ENCODE results near the gene ZNF557.
"Not testable (repeated sequence)": the region's sequence is repeated elsewhere in the genome, so short reads cannot be mapped to it uniquely, and the experiment has no call there.

The ZNF557 gene

DNA sequence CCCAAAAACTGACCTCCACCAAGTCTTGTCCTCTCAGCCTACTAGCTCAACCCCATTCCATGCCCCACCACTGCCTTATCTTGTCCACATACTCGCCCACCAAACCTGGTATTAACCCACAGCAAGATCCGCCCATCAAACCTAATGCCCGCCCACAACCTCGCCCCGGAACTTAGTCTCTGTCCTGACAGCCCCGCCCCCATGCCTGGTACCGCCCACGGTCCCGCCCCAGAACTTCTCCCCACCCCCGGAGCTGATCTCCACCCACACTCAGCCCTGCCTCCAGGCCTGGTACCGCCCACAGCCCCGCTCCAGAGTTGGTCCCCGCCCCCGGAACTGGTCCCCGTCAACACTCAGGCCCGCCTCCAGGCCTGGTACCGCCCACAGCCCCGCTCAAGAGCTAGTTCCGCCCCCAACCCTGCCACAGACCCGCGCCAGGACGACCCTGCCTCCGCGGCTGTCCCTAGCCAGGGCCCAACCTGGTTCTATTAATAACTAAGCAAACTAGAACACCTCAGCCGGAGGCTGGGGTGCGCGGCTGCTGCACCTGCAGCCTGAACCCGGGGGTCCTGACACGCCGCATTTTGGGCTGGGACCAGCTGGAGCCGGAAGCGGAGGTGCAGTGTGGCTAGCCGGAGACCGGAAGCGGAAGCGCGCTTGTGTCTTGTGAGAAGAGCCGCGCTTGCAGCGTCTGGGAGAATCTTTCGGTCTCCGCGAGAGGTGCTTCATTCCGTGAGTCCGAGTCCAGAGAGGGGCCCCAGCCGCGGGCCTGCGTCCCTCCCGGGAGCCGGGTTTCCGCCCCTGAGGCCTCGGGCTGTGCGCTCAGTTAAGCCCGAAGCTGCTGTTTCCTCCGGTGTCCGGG is at the start of gene ZNF557:
TSS of gene ZNF557 (plus strand) at position 662 of the 862 bp plus-strand sequence. CDS start 5,372 bp downstream, outside the sequence.
- DNase-seq, result peak; percentile 98

GRCh38 chr19:7021331-7021730 is 48.2 kb upstream of the ZNF557 start, which contains the start of gene MBD3L2B:
Gene MBD3L2B, minus strand, starts transcription at chr19:7021431. Its CDS starts 34 bp downstream, at chr19:7021397.
- DNase-seq, result not testable (repeated sequence)

DNA sequence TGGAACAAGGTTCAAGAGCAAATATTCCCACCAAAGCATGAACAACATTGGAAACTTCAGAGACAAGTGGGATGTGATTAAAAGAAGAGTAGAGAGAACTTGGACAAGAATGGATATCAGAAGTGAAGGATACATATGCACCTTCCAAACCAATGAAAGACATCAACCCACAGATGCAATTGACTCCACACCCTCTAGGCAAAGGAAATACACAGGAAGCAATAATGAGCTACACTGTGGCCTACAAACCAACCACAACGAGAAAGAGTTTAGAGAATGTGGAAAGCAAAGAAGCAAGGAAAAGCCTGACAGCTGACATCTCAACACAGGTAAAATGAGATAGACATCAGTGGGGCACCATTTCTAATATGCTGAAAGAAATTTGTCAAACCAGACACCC is 40.7 kb upstream of the ZNF557 start:
- not testable (repeated sequence) for DNase-seq

DNA sequence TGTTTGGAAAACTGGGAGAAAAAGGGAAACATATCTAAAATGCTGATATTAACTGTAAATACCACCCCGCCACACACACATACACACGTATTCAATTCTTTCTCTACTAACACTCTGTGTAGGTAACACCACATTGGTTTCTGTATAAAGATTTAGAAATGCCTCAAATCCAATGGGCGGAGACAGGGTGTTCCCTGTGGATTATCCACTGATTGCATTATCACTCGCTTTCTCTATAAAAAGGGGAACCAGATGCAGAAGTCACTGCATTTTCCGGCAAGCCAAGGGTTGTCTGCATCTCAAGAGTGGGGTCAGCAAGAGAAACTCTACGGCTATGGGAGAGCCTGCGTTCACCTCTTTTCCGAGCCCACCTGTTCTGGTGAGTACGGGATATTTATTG is 39.2 kb upstream of the ZNF557 start, which contains the start of gene MBD3L5:
TSS of gene MBD3L5 (plus strand) at position 301 of the 400 bp plus-strand sequence. CDS start at position 335, 34 bp downstream.
- not testable (repeated sequence) for DNase-seq

DNA sequence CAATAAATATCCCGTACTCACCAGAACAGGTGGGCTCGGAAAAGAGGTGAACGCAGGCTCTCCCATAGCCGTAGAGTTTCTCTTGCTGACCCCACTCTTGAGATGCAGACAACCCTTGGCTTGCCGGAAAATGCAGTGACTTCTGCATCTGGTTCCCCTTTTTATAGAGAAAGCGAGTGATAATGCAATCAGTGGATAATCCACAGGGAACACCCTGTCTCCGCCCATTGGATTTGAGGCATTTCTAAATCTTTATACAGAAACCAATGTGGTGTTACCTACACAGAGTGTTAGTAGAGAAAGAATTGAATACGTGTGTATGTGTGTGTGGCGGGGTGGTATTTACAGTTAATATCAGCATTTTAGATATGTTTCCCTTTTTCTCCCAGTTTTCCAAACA is 29.4 kb upstream of the ZNF557 start, which contains the start of gene MBD3L4:
TSS of gene MBD3L4 (minus strand) at position 101 of the 400 bp plus-strand sequence. CDS start at position 66, 35 bp downstream.
- DNase-seq, result not testable (repeated sequence)

- not testable (repeated sequence) for DNase-seq
Measured at GRCh38 chr19:7041563-7041962, 27.9 kb upstream of the ZNF557 start.

DNA sequence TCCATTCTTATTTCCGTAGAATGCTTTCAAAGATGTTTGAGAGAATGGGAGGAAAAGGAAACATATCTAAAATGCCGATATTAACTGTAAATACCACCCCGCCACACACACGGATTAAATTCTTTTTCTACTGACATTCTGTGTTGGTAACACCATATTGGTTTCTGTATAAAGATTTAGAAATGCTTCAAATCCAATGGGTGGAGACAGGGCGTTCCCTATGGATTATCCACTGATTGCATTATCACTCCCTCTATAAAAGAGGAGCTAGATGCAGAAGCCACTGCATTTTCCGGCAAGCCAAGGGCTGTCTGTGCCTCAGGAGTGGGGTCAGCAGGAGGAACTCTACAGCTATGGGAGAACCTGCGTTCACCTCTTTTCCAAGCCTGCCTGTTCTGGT is 20.5 kb upstream of the ZNF557 start, which contains the start of gene MBD3L2:
TSS of gene MBD3L2 (plus strand) at position 301 of the 400 bp plus-strand sequence. CDS start at position 354, 53 bp downstream.
- DNase-seq, result not testable (repeated sequence)

DNA sequence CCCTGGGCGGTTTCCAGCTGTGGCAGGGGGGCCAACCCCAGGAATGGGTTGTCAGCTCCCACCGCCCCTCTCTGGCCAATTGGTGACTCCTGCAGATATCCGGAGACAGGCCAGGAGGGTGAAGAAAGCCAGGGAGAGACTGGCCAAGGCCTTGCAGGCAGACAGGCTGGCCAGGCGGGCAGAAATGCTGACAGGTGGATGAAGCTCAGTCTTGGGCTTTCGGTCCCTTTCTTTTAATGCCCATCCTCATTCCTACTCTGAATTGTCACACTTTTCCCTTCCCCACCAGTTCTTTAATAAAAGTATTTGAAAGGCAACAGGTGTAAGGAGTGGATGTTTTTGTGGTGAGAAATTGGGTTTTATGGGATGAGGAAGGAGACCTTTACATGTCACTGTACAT is 18.1 kb upstream of the ZNF557 start:
- DNase-seq, result not testable (repeated sequence)

GRCh38 chr19:7052896-7053295 is 16.6 kb upstream of the ZNF557 start:
- not testable (repeated sequence) for DNase-seq

GRCh38 chr19:7054635-7055368 is 14.7 kb upstream of the ZNF557 start:
- DNase-seq, result not testable (repeated sequence)

- not testable (repeated sequence) for DNase-seq
Measured at GRCh38 chr19:7055679-7056078, 13.8 kb upstream of the ZNF557 start.

DNA sequence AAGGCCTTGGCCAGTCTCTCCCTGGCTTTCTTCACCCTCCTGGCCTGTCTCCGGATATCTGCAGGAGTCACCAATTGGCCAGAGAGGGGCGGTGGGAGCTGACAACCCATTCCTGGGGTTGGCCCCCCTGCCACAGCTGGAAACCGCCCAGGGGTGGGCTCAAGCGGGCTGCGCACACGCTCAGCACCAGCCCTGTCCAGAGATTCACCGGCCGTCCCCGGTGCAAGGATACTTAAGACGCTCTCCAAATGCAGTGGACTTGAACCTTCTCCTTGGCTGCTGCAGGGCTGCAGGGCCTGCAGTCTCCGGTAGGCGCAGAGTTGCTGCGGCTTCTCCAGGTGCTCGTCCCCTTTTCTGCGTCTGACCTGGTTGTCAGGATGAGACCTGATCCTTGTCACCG is 13.1 kb upstream of the ZNF557 start:
- DNase-seq, result not testable (repeated sequence)

GRCh38 chr19:7058576-7058975 is 10.9 kb upstream of the ZNF557 start, which contains the start of gene MBD3L3:
Gene MBD3L3, minus strand, starts transcription at chr19:7058676. Its CDS starts 71 bp downstream, at chr19:7058605.
- not testable (repeated sequence) for DNase-seq

GRCh38 chr19:7059977-7060376 is 9.5 kb upstream of the ZNF557 start:
- DNase-seq, result not testable (repeated sequence)

DNA sequence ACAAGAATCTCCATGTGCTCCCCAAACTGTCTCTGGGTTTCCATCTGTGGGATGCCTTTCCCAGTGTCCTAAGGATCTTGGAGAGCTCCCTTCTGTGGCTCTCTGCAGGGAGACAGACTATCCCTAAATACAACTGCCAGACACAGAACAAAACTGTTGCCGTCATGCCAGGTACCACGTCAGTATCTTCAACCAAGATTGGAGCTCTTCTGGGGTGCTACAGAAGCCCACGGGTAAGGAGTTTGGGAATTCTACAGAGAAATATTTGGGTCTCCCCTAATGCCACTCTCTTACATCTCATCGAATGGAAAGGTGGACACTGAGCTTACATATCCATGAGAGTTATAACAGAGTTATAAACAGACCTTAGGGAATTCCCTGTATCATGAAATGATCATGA is 6.2 kb upstream of the ZNF557 start:
- no peak for DNase-seq

- no peak for DNase-seq
Measured at GRCh38 chr19:7063764-7064418, 5.6 kb upstream of the ZNF557 start.

DNA sequence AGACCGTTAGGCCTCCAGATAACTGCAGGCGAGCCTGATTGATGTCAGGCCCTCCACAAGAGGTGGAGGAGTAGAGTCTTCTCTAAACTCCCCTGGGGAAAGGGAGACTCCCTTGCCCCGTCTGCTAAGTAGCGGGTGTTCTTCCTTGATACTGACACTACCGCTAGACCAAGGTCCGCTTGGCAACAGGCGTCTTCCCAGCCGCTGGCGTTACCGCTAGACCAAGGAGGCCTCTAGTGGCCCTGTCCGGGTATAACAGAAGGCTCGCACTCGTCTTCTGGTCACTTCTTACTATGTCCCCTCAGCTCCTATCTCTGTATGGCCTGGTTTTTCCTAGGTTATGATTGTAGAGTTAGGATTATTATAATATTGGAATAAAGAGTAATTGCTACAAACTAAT is 2.4 kb upstream of the ZNF557 start:
- DNase-seq, result not testable (repeated sequence)

DNA sequence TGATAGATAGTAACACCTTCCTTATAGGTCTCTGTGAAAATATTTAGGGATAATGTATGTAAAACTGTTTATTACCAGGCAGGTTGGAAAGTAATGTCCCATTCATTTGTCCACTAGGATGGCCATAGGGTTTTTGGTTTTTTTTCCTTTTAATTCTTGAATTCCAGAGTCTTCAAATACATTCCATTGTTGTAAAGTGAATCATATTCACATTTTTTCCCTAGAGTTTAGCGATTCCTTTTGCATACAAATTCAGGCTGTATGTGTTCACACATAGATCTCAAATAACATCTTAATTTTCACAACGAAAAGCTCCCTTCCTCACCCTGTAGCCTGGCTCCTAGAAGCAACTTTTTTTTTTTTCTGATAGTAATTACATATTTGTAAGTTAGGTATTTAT is 1.8 kb upstream of the ZNF557 start:
- DNase-seq, result no peak

DNA sequence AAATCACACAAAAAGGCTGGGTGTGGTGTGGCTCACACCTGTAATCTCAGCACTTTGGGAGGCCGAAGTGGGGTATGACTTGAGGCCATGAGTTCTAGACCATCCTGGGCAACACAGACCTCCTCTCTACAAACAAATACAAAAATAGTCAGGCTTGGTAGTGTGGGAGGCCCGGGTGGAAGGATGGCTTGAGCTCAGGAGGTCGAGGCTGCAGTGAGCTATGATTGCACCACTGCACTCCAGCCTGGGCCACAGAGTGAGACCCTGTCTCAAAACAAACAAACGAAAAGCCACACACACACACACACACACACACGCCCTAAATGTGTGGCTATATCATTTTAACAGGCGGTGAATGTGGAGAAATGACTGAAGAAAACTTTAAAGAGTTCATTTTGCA is 904 bp upstream of the ZNF557 start:
- no peak for DNase-seq

- no peak for DNase-seq
Measured at GRCh38 chr19:7069904-7070226, 362 bp downstream of the ZNF557 start.

GRCh38 chr19:7072541-7072940 is 3.0 kb downstream of the ZNF557 start:
- no peak for DNase-seq

- DNase-seq, result no peak
Measured at GRCh38 chr19:7074705-7075282, 5.3 kb downstream of the ZNF557 start.

Measured in activated naive CD4-positive, alpha-beta T cell treated with Interleukin-2 at 50 U/mL for 16 hours (primary cell).